ENCODE measurements around the gene ARHGEF10L.

Gene ARHGEF10L

GRCh38 chr1:17635276-17635675 is 95.8 kb downstream of the ARHGEF10L start:
- TF ChIP-seq, protein P1, sequence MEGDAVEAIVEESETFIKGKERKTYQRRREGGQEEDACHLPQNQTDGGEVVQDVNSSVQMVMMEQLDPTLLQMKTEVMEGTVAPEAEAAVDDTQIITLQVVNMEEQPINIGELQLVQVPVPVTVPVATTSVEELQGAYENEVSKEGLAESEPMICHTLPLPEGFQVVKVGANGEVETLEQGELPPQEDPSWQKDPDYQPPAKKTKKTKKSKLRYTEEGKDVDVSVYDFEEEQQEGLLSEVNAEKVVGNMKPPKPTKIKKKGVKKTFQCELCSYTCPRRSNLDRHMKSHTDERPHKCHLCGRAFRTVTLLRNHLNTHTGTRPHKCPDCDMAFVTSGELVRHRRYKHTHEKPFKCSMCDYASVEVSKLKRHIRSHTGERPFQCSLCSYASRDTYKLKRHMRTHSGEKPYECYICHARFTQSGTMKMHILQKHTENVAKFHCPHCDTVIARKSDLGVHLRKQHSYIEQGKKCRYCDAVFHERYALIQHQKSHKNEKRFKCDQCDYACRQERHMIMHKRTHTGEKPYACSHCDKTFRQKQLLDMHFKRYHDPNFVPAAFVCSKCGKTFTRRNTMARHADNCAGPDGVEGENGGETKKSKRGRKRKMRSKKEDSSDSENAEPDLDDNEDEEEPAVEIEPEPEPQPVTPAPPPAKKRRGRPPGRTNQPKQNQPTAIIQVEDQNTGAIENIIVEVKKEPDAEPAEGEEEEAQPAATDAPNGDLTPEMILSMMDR (conservative IDR thresholded peaks at IDR 0.05) = no peak
- no peak for TF ChIP-seq ZFX (IDR thresholded peaks at IDR 0.05)
- H3K27ac ChIP-seq = no peak overlapping the region

DNA sequence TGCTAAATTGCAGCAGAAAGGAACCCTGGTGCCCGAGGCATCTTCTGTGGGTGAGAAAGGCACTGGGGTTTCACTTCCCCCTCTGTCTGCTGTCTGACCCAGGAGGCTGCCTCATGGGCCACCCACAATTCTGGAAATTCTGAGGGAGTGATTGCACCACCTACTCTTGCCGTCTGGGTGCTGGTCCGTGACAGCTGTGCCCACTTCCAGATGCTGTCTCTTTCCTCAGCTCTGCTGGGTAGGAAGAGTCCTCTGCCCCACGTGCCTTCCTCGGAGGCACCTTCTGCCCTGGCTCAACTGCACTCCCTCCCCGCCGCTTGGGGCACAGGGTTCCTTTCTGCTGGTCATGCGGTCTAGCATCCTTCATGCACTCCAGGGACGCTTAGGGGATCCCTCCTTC is 96.3 kb downstream of the ARHGEF10L start:
- no peak overlapping the region for H3K27ac ChIP-seq
- no peak for TF ChIP-seq ZFX (IDR thresholded peaks at IDR 0.05)
- TF ChIP-seq, protein P1 (conservative IDR thresholded peaks at IDR 0.05) = no peak

DNA sequence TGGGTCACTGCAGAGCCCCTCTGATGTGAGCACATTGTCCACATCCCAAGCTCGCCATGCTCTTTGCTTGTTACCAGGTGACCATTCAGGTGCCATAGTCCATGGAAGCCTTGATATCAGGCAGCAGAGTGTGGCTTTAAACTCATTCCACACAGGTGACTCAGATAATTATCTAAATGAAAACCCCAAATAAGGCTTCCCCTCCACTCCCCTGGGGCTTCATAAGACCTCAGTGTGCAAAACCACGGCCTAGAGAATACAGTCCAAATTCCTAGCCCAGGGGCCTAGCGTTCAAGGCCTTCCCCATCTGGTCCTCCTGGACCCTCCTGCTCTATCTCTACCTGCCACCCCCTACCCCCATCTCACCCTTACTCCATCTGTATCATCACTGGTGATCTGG is 97.1 kb downstream of the ARHGEF10L start:
- no peak for TF ChIP-seq ZFX (IDR thresholded peaks at IDR 0.05)
- TF ChIP-seq, protein P1 (conservative IDR thresholded peaks at IDR 0.05) = no peak
- no peak overlapping the region for H3K27ac ChIP-seq

GRCh38 chr1:17637055-17637454 is 97.6 kb downstream of the ARHGEF10L start:
- H3K27ac ChIP-seq = no peak overlapping the region
- TF ChIP-seq, protein P1 (conservative IDR thresholded peaks at IDR 0.05) = no peak
- TF ChIP-seq ZFX (IDR thresholded peaks at IDR 0.05) = no peak

DNA sequence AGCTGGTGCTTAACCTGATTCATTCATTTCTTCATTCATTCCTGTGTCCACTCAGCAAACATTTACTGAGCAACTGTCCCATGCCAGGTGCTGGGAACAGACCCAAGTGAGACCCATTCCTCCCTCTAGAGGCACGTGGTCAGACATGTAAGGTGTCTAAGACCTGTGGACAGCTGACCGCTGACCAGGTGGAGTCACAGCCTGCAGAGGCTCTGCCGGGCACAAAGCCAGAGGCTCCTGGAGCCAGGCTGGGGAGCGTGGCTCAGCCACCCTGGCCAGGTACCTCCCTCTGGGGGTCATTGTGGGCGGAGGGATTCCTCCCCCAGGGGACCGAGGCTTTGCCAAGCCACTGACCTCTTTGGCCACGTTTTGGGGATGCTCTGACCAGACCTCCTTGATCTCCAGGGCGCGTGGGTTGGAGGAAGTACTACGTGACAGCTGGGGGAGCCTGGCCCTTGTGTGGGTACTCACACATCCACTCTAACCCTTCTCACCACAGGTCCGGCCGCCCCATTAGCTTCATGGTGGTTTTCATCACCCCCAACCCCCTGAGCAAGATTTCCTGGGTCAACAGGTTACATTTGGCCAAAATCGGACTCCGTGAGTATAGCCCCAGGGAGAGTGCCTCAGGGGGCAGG is 100.3 kb downstream of the ARHGEF10L start:
- TF ChIP-seq, protein P1 (conservative IDR thresholded peaks at IDR 0.05) = no peak
- TF ChIP-seq ZFX (IDR thresholded peaks at IDR 0.05) = no peak
- no peak overlapping the region for H3K27ac ChIP-seq

DNA sequence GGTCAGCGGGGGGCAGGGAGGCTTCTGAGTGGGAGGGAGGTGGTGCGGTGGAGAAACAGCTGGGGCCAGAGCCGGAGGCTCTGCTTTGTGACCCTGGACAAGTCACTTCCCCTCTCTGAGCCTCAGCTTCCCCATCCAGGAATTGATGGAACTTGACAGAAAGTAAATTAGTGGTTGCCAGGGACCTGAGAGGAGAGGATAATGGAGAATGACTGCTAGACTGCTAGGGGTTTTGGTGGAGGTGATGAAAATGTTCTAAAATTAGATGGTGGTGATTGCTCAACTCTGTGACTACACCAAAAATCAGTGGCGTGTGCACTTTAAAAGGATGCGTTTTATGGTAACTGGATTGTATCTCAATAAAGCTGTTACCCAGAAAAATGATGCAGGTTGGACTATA is 100.9 kb downstream of the ARHGEF10L start:
- TF ChIP-seq, protein P1 (conservative IDR thresholded peaks at IDR 0.05) = no peak
- no peak for TF ChIP-seq ZFX (IDR thresholded peaks at IDR 0.05)
- no peak overlapping the region for H3K27ac ChIP-seq

- H3K27ac ChIP-seq = no peak overlapping the region
- TF ChIP-seq, protein P1 (conservative IDR thresholded peaks at IDR 0.05) = no peak
Measured at GRCh38 chr1:17640975-17641374, 101.5 kb downstream of the ARHGEF10L start.

Data from C4-2B (cell line).